Measurements from ENCODE around the gene CDKL2.

The CDKL2 gene

GRCh38 chr4:75564023-75564422 is 66.3 kb downstream of the CDKL2 start:
- no peak overlapping the region for H3K4me3 ChIP-seq (ENCODE audit: low read depth, low read length)
- DNase-seq (ENCODE audit: low read depth): no peak
- no peak for TF ChIP-seq POLR2A (IDR thresholded peaks at IDR 0.05; ENCODE audit: extremely low read depth, insufficient read length)

- no peak for TF ChIP-seq CTCF (IDR thresholded peaks at IDR 0.05; ENCODE audit: low read depth, low read length)
- TF ChIP-seq MYC (IDR thresholded peaks at IDR 0.05; ENCODE audit: low read depth, low read length): no peak
- TF ChIP-seq POLR2A (IDR thresholded peaks at IDR 0.05; ENCODE audit: extremely low read depth, insufficient read length): no peak
- TF ChIP-seq MAX (IDR thresholded peaks at IDR 0.05; ENCODE audit: low read depth, low read length): no peak
- DNase-seq (ENCODE audit: low read depth): no peak
- no peak overlapping the region for H3K4me3 ChIP-seq (ENCODE audit: low read depth, low read length)
Measured at GRCh38 chr4:75561789-75562188, 68.5 kb downstream of the CDKL2 start.

- no peak overlapping the region for H3K4me3 ChIP-seq (ENCODE audit: low read depth, low read length)
- DNase-seq (ENCODE audit: low read depth): no peak
- TF ChIP-seq MYC (IDR thresholded peaks at IDR 0.05; ENCODE audit: low read depth, low read length) (no peak), MAX (IDR thresholded peaks at IDR 0.05; ENCODE audit: low read depth, low read length) (no peak), CTCF (IDR thresholded peaks at IDR 0.05; ENCODE audit: low read depth, low read length) (no peak), POLR2A (IDR thresholded peaks at IDR 0.05; ENCODE audit: extremely low read depth, insufficient read length) (no peak)
Measured at GRCh38 chr4:75557696-75558095, 72.6 kb downstream of the CDKL2 start.

- TF ChIP-seq MAX (IDR thresholded peaks at IDR 0.05; ENCODE audit: low read depth, low read length) (no peak), MYC (IDR thresholded peaks at IDR 0.05; ENCODE audit: low read depth, low read length) (no peak), POLR2A (IDR thresholded peaks at IDR 0.05; ENCODE audit: extremely low read depth, insufficient read length) (no peak), CTCF (IDR thresholded peaks at IDR 0.05; ENCODE audit: low read depth, low read length) (no peak)
- DNase-seq (ENCODE audit: low read depth): no peak
Measured at GRCh38 chr4:75555294-75556164, 74.8 kb downstream of the CDKL2 start, which contains the start of gene ODAPH. Gene ODAPH (plus strand): TSS chr4:75556066. CDS start chr4:75556083, 17 bp downstream.

GRCh38 chr4:75552452-75552851 is 77.9 kb downstream of the CDKL2 start:
- H3K4me3 ChIP-seq (ENCODE audit: low read depth, low read length): no peak overlapping the region
- DNase-seq (ENCODE audit: low read depth): no peak
- TF ChIP-seq MYC (IDR thresholded peaks at IDR 0.05; ENCODE audit: low read depth, low read length): no peak
- no peak for TF ChIP-seq POLR2A (IDR thresholded peaks at IDR 0.05; ENCODE audit: extremely low read depth, insufficient read length)
- TF ChIP-seq MAX (IDR thresholded peaks at IDR 0.05; ENCODE audit: low read depth, low read length): no peak
- no peak for TF ChIP-seq CTCF (IDR thresholded peaks at IDR 0.05; ENCODE audit: low read depth, low read length)

More at GRCh38 chr4:75555294-75556164, 74.8 kb downstream of the CDKL2 start, which contains the start of gene ODAPH:
- H3K4me3 ChIP-seq (ENCODE audit: low read depth, low read length): no peak within 1 kb of the TSS

- no peak for DNase-seq (ENCODE audit: low read depth)
- no peak for TF ChIP-seq CTCF (IDR thresholded peaks at IDR 0.05; ENCODE audit: low read depth, low read length)
- TF ChIP-seq POLR2A (IDR thresholded peaks at IDR 0.05; ENCODE audit: extremely low read depth, insufficient read length): no peak
- TF ChIP-seq MAX (IDR thresholded peaks at IDR 0.05; ENCODE audit: low read depth, low read length): no peak
- no peak overlapping the region for H3K4me3 ChIP-seq (ENCODE audit: low read depth, low read length)
Measured at GRCh38 chr4:75549019-75549418, 81.3 kb downstream of the CDKL2 start.

All from NB4 (cell line).